Astrocyte (in vitro differentiated cells and primary cell): ENCODE measurements around the gene ZIC1. TPM values are rescaled to one million over a fixed set of nuclear protein-coding genes. Genes with fewer than 3 reads are reported as not detected.

Experiments
- DNase-seq: peaks from one replicate; pipeline ENCODE4 v3.0.0-alpha.2; 2010; ENCODE audit warnings: low read depth
- FAIRE-seq: peaks from 2 replicates; lab custom pipeline; 2011; peaks lifted over from hg19 to GRCh38; lab: Jason Lieb, UNC
- H2AFZ ChIP-seq: 2 replicates; pipeline ENCODE4 v1.6.0; 2012; ENCODE audit warnings: low read depth, low read length, inconsistent platforms
- H3K27ac ChIP-seq: 2 replicates; pipeline ENCODE4 v1.5.1; 2011; ENCODE audit warnings: low read depth, low read length, inconsistent platforms
- H3K27me3 ChIP-seq: 2 replicates; pipeline ENCODE4 v1.6.0; 2011; ENCODE audit warnings: low read length, inconsistent platforms; ENCODE audit not compliant: insufficient read depth
- H3K36me3 ChIP-seq: 2 replicates; pipeline ENCODE4 v1.5.1; 2011; ENCODE audit warnings: low read length, inconsistent platforms; ENCODE audit not compliant: insufficient read depth
- H3K4me1 ChIP-seq: 2 replicates; pipeline ENCODE4 v1.5.1; 2011; ENCODE audit warnings: low read length, inconsistent platforms; ENCODE audit not compliant: insufficient read depth
- H3K4me2 ChIP-seq: 2 replicates; pipeline ENCODE4 v1.6.0; 2012; ENCODE audit warnings: low read length, inconsistent platforms
- H3K4me3 ChIP-seq: 2 replicates; pipeline ENCODE4 v1.5.1; 2011; ENCODE audit warnings: low read depth, mild to moderate bottlenecking, low read length, inconsistent platforms; ENCODE audit not compliant: insufficient read depth
- H3K79me2 ChIP-seq: 2 replicates; pipeline ENCODE4 v1.6.0; 2012; ENCODE audit warnings: mild to moderate bottlenecking, low read length, inconsistent platforms; ENCODE audit not compliant: insufficient read depth
- H3K9ac ChIP-seq: 2 replicates; pipeline ENCODE4 v1.6.0; 2012; ENCODE audit warnings: mild to moderate bottlenecking, low read length, inconsistent platforms
- H3K9me3 ChIP-seq: 2 replicates; pipeline ENCODE4 v1.5.1; 2012; ENCODE audit warnings: low read depth, mild to moderate bottlenecking, low read length, inconsistent platforms; ENCODE audit not compliant: insufficient read depth
- H4K20me1 ChIP-seq: 2 replicates; pipeline ENCODE4 v1.6.0; 2012; ENCODE audit warnings: low read length, inconsistent platforms; ENCODE audit not compliant: insufficient read depth
- H3K27ac Mint-ChIP-seq: one replicate; pipeline ENCODE4 v1.8.0; 2021; ENCODE audit warnings: mild to moderate bottlenecking, mixed read lengths; ENCODE audit not compliant: unreplicated experiment
- H3K27me3 Mint-ChIP-seq: one replicate; pipeline ENCODE4 v1.8.0; 2021; ENCODE audit warnings: low read depth, mixed read lengths; ENCODE audit not compliant: unreplicated experiment
- H3K36me3 Mint-ChIP-seq: one replicate; pipeline ENCODE4 v1.8.0; 2021; ENCODE audit warnings: low read depth, mixed read lengths; ENCODE audit not compliant: unreplicated experiment
- H3K4me1 Mint-ChIP-seq: one replicate; pipeline ENCODE4 v1.8.0; 2021; ENCODE audit warnings: low read depth, mixed read lengths; ENCODE audit not compliant: unreplicated experiment
- H3K4me3 Mint-ChIP-seq: one replicate; pipeline ENCODE4 v1.8.0; 2021; ENCODE audit warnings: mild to moderate bottlenecking, moderate library complexity, mixed read lengths; ENCODE audit not compliant: unreplicated experiment
- H3K9me3 Mint-ChIP-seq: one replicate; pipeline ENCODE4 v1.8.0; 2021; ENCODE audit warnings: mild to moderate bottlenecking, mixed read lengths; ENCODE audit not compliant: unreplicated experiment
- EZH2 ChIP-seq: IDR thresholded peaks from 2 replicates; pipeline ENCODE4 v1.6.1; 2012; ENCODE audit warnings: mild to moderate bottlenecking, low read length, inconsistent platforms; ENCODE audit not compliant: insufficient read depth
- total RNA-seq: library from RNA; stranded (reverse); gene quantifications from 2 replicates; pipeline ENCODE4 v1.2.1, GENCODE V29; 2021
- TF ChIP-seq, protein P1 (sequence below): IDR thresholded peaks from 2 replicates; pipeline ENCODE4 v1.5.1; 2011; ENCODE audit warnings: low read depth, mild to moderate bottlenecking, inconsistent platforms, low read length, moderate library complexity; ENCODE audit not compliant: insufficient read depth

Gene ZIC1
- total RNA-seq, 1 donor from 2014 or later: 0.30 TPM

DNA sequence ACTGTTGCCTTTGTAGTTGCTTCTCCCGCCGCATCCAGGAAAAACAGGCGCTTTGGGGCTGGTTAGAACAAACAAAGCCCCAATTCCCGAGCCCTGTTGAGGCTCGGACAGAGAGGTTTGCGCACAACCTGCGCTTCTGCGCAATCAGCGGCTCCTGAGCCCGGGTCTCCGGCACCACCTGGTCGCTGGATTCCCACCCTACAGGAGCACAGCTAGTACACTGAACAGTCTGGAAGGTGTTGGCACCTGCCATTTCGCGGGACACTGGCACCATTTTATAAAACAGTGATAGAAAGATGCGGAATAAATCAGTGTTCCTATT lies 16.6 kb upstream of the ZIC1 start:
- FAIRE-seq (no peak), DNase-seq (no peak)
- Histone ChIP-seq H3K9ac (peak overlapping the region; percentile 94), H3K79me2 (peaks cover 40% of the 10 kb centered on the region), H4K20me1 (no peaks in the 10 kb centered on the region), H2AFZ (peak overlapping the region; percentile 71), H3K4me1 (peaks cover 30% of the 10 kb centered on the region), H3K4me3 (peak overlapping the region; percentile 71), H3K36me3 (no peaks in the 10 kb centered on the region), H3K27me3 (peaks cover 44% of the 10 kb centered on the region), H3K4me2 (peak overlapping the region; percentile 85), H3K27ac (peak overlapping the region; percentile 69), H3K9me3 (peaks cover 7% of the 10 kb centered on the region)
- H3K4me1 Mint-ChIP-seq: no peaks in the 10 kb centered on the region
- peaks cover 86% of the 10 kb centered on the region for H3K27me3 Mint-ChIP-seq
- H3K36me3 Mint-ChIP-seq: no peaks in the 10 kb centered on the region
- no peak for TF ChIP-seq EZH2
- TF ChIP-seq, protein P1, sequence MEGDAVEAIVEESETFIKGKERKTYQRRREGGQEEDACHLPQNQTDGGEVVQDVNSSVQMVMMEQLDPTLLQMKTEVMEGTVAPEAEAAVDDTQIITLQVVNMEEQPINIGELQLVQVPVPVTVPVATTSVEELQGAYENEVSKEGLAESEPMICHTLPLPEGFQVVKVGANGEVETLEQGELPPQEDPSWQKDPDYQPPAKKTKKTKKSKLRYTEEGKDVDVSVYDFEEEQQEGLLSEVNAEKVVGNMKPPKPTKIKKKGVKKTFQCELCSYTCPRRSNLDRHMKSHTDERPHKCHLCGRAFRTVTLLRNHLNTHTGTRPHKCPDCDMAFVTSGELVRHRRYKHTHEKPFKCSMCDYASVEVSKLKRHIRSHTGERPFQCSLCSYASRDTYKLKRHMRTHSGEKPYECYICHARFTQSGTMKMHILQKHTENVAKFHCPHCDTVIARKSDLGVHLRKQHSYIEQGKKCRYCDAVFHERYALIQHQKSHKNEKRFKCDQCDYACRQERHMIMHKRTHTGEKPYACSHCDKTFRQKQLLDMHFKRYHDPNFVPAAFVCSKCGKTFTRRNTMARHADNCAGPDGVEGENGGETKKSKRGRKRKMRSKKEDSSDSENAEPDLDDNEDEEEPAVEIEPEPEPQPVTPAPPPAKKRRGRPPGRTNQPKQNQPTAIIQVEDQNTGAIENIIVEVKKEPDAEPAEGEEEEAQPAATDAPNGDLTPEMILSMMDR: no peak
- peaks cover 31% of the 10 kb centered on the region for H3K9me3 Mint-ChIP-seq
- H3K4me3 Mint-ChIP-seq: peak overlapping the region; percentile 79
- H3K27ac Mint-ChIP-seq: peak overlapping the region; percentile 69

DNA sequence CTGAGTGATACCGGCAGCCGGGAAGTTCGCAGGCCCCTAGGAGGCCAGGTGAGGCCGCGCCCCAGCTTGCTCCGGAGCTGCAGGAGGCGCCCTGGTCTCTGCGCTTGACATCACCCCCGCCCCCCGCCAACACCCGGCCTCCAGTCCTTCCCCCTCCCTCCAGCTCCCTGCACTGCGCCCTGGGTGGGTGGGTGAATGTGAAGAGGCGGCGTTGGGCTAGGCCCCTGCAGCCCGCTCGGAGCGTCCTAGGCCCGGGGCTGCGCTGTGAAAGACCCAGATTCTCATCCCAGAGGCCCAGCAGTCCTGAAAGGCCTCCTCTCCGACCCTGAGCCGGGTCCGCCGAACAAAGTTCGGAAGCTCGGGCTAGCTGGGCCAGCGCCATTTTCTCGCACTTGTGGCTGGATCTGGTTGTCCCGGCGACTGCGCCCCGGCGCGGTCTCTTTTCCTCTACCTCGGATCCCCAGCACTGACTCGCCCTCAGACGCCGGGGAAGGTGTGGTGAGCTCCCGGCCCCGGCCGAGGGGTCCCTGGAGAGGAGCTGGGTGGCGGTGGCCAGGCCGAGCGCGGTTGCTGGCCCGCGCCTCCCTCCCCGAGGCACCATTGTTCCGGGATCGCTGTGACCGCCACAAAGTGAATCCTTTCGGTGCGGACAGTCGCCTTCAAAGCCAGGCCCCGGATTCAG lies 15.8 kb upstream of the ZIC1 start:
- DNase-seq: no peak
- no peaks in the 10 kb centered on the region for H3K36me3 Mint-ChIP-seq
- Histone ChIP-seq H3K79me2 (peaks cover 46% of the 10 kb centered on the region), H2AFZ (peak overlapping the region; percentile 82), H3K4me3 (peak overlapping the region; percentile 68), H3K36me3 (no peaks in the 10 kb centered on the region), H3K27me3 (peaks cover 36% of the 10 kb centered on the region), H3K4me1 (peaks cover 33% of the 10 kb centered on the region), H3K4me2 (peak overlapping the region; percentile 85), H4K20me1 (no peaks in the 10 kb centered on the region), H3K9ac (peak overlapping the region; percentile 94), H3K9me3 (peaks cover 7% of the 10 kb centered on the region), H3K27ac (peak overlapping the region; percentile 94)
- H3K27ac Mint-ChIP-seq: peak overlapping the region; percentile 72
- no peaks in the 10 kb centered on the region for H3K4me1 Mint-ChIP-seq
- FAIRE-seq: no peak
- peaks cover 86% of the 10 kb centered on the region for H3K27me3 Mint-ChIP-seq
- peak; percentile 26 for TF ChIP-seq EZH2
- TF ChIP-seq, protein P1: no peak
- peaks cover 32% of the 10 kb centered on the region for H3K9me3 Mint-ChIP-seq
- peak overlapping the region; percentile 79 for H3K4me3 Mint-ChIP-seq
